ENCODE measurements around the gene TSTD2. TPM values are rescaled to one million over a fixed set of nuclear protein-coding genes. Genes with fewer than 3 reads are reported as not detected.

TSTD2 gene
- total and polyA plus RNA-seq, 2 donors from 2014 or later = 9.0 to 23.4 TPM

- no peak for FAIRE-seq
- TF ChIP-seq CTCF (IDR thresholded peaks at IDR 0.05; ENCODE audit: borderline replicate concordance, extremely low read depth, insufficient read depth) = no peak
Observed at GRCh38 chr9:97651646-97652045, 18.5 kb upstream of the TSTD2 start.

GRCh38 chr9:97647996-97648395 is 14.8 kb upstream of the TSTD2 start:
- H3K36me3 ChIP-seq (ENCODE audit: control insufficient read depth in 2 of 3, insufficient read depth in 3 of 3, low read length in 3 of 3) = peaks cover 2 to 40% (median 34%) of the 10 kb centered on the region in 3 donors
- intact Hi-C loops (cut with DNase I) = no loop called here
- H3K9me3 ChIP-seq (ENCODE audit: control insufficient read depth in 2 of 3, insufficient read depth in 1 of 3, low read length in 3 of 3) = no peaks in the 10 kb centered on the region
- no peak for TF ChIP-seq CTCF (IDR thresholded peaks at IDR 0.05; ENCODE audit: borderline replicate concordance, extremely low read depth, insufficient read depth)
- H3K4me1 ChIP-seq (ENCODE audit: control insufficient read depth in 2 of 3, insufficient read depth in 2 of 3, low read depth in 1 of 3, low read length in 3 of 3) = no peaks in the 10 kb centered on the region
- no peaks in the 10 kb centered on the region for H3K27me3 ChIP-seq (ENCODE audit: control insufficient read depth, insufficient read depth, low read length)
- DNase-seq (no peak), FAIRE-seq (no peak)
- H3K4me3 ChIP-seq (ENCODE audit: low read length in 3 of 3) = no peak overlapping the region
- no peak overlapping the region for H3K27ac ChIP-seq (ENCODE audit: low read depth in 2 of 2, low read length in 2 of 2)
- H3K9ac ChIP-seq (ENCODE audit: low read length in 3 of 3) = no peak overlapping the region

More at GRCh38 chr9:97651646-97652045, 18.5 kb upstream of the TSTD2 start:
- Histone ChIP-seq H3K27ac (ENCODE audit: low read depth in 2 of 2, low read length in 2 of 2) (no peak overlapping the region), H3K4me3 (ENCODE audit: low read length in 3 of 3) (no peak overlapping the region), H3K9me3 (ENCODE audit: control insufficient read depth in 2 of 3, insufficient read depth in 1 of 3, low read length in 3 of 3) (no peaks in the 10 kb centered on the region), H3K9ac (ENCODE audit: low read length in 3 of 3) (no peak overlapping the region), H3K36me3 (ENCODE audit: control insufficient read depth in 2 of 3, insufficient read depth in 3 of 3, low read length in 3 of 3) (peaks cover 4 to 44% (median 25%) of the 10 kb centered on the region in 3 donors), H3K27me3 (ENCODE audit: control insufficient read depth, insufficient read depth, low read length) (no peaks in the 10 kb centered on the region), H3K4me1 (ENCODE audit: control insufficient read depth in 2 of 3, insufficient read depth in 2 of 3, low read depth in 1 of 3, low read length in 3 of 3) (no peaks in the 10 kb centered on the region)
- intact Hi-C loops (cut with DNase I) = no loop called here
- no peak for DNase-seq

- Histone ChIP-seq H3K4me1 (ENCODE audit: control insufficient read depth in 2 of 3, insufficient read depth in 2 of 3, low read depth in 1 of 3, low read length in 3 of 3) (no peaks in the 10 kb centered on the region), H3K9me3 (ENCODE audit: control insufficient read depth in 2 of 3, insufficient read depth in 1 of 3, low read length in 3 of 3) (no peaks in the 10 kb centered on the region), H3K27me3 (ENCODE audit: control insufficient read depth, insufficient read depth, low read length) (no peaks in the 10 kb centered on the region), H3K9ac (ENCODE audit: low read length in 3 of 3) (no peak overlapping the region), H3K27ac (ENCODE audit: low read depth in 2 of 2, low read length in 2 of 2) (no peak overlapping the region), H3K4me3 (ENCODE audit: low read length in 3 of 3) (no peak overlapping the region), H3K36me3 (ENCODE audit: control insufficient read depth in 2 of 3, insufficient read depth in 3 of 3, low read length in 3 of 3) (peaks cover 2 to 44% (median 42%) of the 10 kb centered on the region in 3 donors)
- intact Hi-C loops (cut with DNase I) = no loop called here
- DNase-seq = no peak
- FAIRE-seq = no peak
- TF ChIP-seq CTCF (IDR thresholded peaks at IDR 0.05; ENCODE audit: borderline replicate concordance, extremely low read depth, insufficient read depth) = no peak
Observed at GRCh38 chr9:97645720-97646119, 12.6 kb upstream of the TSTD2 start.

- FAIRE-seq = no peak
- TF ChIP-seq CTCF (IDR thresholded peaks at IDR 0.05; ENCODE audit: borderline replicate concordance, extremely low read depth, insufficient read depth) = no peak
- no peak overlapping the region for H3K9ac ChIP-seq (ENCODE audit: low read length in 3 of 3)
- H3K9me3 ChIP-seq (ENCODE audit: control insufficient read depth in 2 of 3, insufficient read depth in 1 of 3, low read length in 3 of 3) = no peaks in the 10 kb centered on the region
- intact Hi-C loops (cut with DNase I) = no loop called here
- peaks cover 2 to 23% (median 20%) of the 10 kb centered on the region in 3 donors for H3K36me3 ChIP-seq (ENCODE audit: control insufficient read depth in 2 of 3, insufficient read depth in 3 of 3, low read length in 3 of 3)
- DNase-seq = no peak
- H3K4me3 ChIP-seq (ENCODE audit: low read length in 3 of 3) = no peak overlapping the region
- H3K27ac ChIP-seq (ENCODE audit: low read depth in 2 of 2, low read length in 2 of 2) = no peak overlapping the region
- no peaks in the 10 kb centered on the region for H3K27me3 ChIP-seq (ENCODE audit: control insufficient read depth, insufficient read depth, low read length)
- peaks cover 0 to 9% (median 4%) of the 10 kb centered on the region in 3 donors for H3K4me1 ChIP-seq (ENCODE audit: control insufficient read depth in 2 of 3, insufficient read depth in 2 of 3, low read depth in 1 of 3, low read length in 3 of 3)
Observed at GRCh38 chr9:97640325-97640724, 7.2 kb upstream of the TSTD2 start.
